ENCODE data around the gene LTV1. TPM values are rescaled to one million over a fixed set of nuclear protein-coding genes. Genes with fewer than 3 reads are reported as not detected.

The LTV1 gene
- total and polyA plus RNA-seq, 2 of the 4 experiments (the other 2 are of a cell fraction), result 11.1 to 19.0 TPM

DNA sequence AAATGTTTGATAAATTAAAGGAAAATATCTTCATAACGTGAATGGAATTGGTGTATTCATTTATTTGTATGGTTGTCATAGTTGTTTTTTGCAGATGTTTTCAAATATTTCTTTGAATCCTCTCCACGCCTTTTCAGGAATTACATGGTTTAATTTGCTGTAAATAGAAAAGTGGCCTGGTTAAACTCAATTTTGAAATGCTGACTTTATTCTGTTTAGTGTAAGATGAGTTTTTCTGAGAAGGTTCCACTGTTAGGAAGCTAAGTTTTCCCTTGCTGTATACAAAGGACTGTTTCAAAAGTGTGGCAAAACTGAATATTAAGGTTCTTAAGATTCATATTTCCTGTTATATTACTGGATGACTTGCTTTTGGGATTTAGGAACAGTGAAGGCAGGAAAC lies 20.6 kb downstream of the LTV1 start:
- ATAC-seq (ENCODE audit: low read depth), result no peak

More for the DNA sequence above, 20.6 kb downstream of the LTV1 start:
- intact Hi-C loops (cut with micrococcal nuclease) (no loop called here), dilution Hi-C loops (cut with HindIII; ENCODE audit: low sequenced_read_pairs, unreplicated experiment) (no loop called here), in situ Hi-C loops (cut with MboI; ENCODE audit: low sequenced_read_pairs) (no loop called here)
- Histone ChIP-seq H3K9ac (ENCODE audit: low read depth, low read length) (no peak overlapping the region), H2AK9ac (replicated peaks; ENCODE audit: low read depth, low read length, poor library complexity) (no peak overlapping the region), H2AFZ (replicated peaks; ENCODE audit: low read length, poor library complexity) (no peak overlapping the region), H2AK5ac (ENCODE audit: low read depth, low read length) (no peak overlapping the region), H2BK20ac (ENCODE audit: low read depth, low read length) (no peak overlapping the region), H3K27ac (ENCODE audit: insufficient read depth, low read length) (no peak overlapping the region), H3K18ac (ENCODE audit: low read depth, low read length) (no peak overlapping the region), H3K4me3 (ENCODE audit: insufficient read depth, low read depth, low read length) (no peak overlapping the region), H3K27me3 (ENCODE audit: control insufficient read depth, insufficient read depth, low read length) (no peaks in the 10 kb centered on the region), H2BK15ac (ENCODE audit: low read depth, low read length) (no peak overlapping the region), H4K91ac (ENCODE audit: insufficient read depth, low read depth, low read length) (no peak overlapping the region), H3K4ac (ENCODE audit: low read depth, low read length) (no peak overlapping the region), H2BK5ac (ENCODE audit: low read depth, low read length, poor library complexity, severe bottlenecking) (peak overlapping the region; percentile 54), H2BK120ac (ENCODE audit: low read depth, low read length) (no peak overlapping the region), H4K5ac (ENCODE audit: low read depth, low read length) (no peak overlapping the region), H4K20me1 (ENCODE audit: insufficient read depth, low read length) (0 out of 2 replicates have a peak, but pooled peaks cover 2% of the 10 kb centered on the region), H3K9me3 (ENCODE audit: control insufficient read depth, insufficient read depth, low read length) (no peaks in the 10 kb centered on the region), H3K14ac (replicated peaks; ENCODE audit: low read depth, low read length) (no peak overlapping the region), H3K4me2 (ENCODE audit: low read depth, low read length) (no peak overlapping the region), H3K4me1 (ENCODE audit: control insufficient read depth, insufficient read depth, low read length) (no peaks in the 10 kb centered on the region; the same call in 1 of the 2 replicates), H3K56ac (ENCODE audit: extremely low read depth, insufficient read depth, low read length) (no peak overlapping the region), H3K36me3 (ENCODE audit: control insufficient read depth, insufficient read depth, low read length) (peaks cover 21% of the 10 kb centered on the region), H4K8ac (ENCODE audit: low read depth in 2 of 2, low read length in 2 of 2) (no peak overlapping the region), H3K9me1 (ENCODE audit: insufficient read depth, low read length) (peaks cover 4% of the 10 kb centered on the region; the same call in 1 of the 2 replicates), H3K23ac (ENCODE audit: low read depth, low read length) (no peak overlapping the region), H3K79me1 (ENCODE audit: low read depth in 1 of 2, low read length in 2 of 2) (no peaks in the 10 kb centered on the region)
- DNase-seq, result no peak
- ChIA-PET CTCF (interaction anchor here (0.6 to 1.2 kb wide), 2 partner anchors 20 to 167 kb away, joined by 3 read pairs; partner anchors contain the start of gene LTV1), POLR2A (ENCODE audit: unreplicated experiment) (no interaction called here)
- no TSS peak for BruUV-seq (replicated peaks)
- TF ChIP-seq RFX5 (IDR thresholded peaks at IDR 0.05; ENCODE audit: low read depth, low read length), result no peak
- no peak for TF ChIP-seq CEBPB (IDR thresholded peaks at IDR 0.05; ENCODE audit: low read depth, low read length)
- no peak for TF ChIP-seq SMC3 (IDR thresholded peaks at IDR 0.05; ENCODE audit: low read depth, low read length)
- no peak for TF ChIP-seq BHLHE40 (IDR thresholded peaks at IDR 0.05; ENCODE audit: low read depth, low read length)
- TF ChIP-seq RCOR1 (IDR thresholded peaks at IDR 0.05; ENCODE audit: insufficient replicate concordance, low read length), result no peak
- TF ChIP-seq POLR2A (IDR thresholded peaks at IDR 0.05; ENCODE audit: low read depth, low read length), result no peak
- TF ChIP-seq MXI1 (IDR thresholded peaks at IDR 0.05; ENCODE audit: borderline replicate concordance, low read depth, low read length), result no peak
- TF ChIP-seq, protein P1, sequence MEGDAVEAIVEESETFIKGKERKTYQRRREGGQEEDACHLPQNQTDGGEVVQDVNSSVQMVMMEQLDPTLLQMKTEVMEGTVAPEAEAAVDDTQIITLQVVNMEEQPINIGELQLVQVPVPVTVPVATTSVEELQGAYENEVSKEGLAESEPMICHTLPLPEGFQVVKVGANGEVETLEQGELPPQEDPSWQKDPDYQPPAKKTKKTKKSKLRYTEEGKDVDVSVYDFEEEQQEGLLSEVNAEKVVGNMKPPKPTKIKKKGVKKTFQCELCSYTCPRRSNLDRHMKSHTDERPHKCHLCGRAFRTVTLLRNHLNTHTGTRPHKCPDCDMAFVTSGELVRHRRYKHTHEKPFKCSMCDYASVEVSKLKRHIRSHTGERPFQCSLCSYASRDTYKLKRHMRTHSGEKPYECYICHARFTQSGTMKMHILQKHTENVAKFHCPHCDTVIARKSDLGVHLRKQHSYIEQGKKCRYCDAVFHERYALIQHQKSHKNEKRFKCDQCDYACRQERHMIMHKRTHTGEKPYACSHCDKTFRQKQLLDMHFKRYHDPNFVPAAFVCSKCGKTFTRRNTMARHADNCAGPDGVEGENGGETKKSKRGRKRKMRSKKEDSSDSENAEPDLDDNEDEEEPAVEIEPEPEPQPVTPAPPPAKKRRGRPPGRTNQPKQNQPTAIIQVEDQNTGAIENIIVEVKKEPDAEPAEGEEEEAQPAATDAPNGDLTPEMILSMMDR (conservative IDR thresholded peaks at IDR 0.05; ENCODE audit: low read depth, low read length), result no peak
- TF ChIP-seq MAZ (IDR thresholded peaks at IDR 0.05; ENCODE audit: borderline replicate concordance, low read depth, low read length), result no peak
- no peak for TF ChIP-seq CHD1 (IDR thresholded peaks at IDR 0.05; ENCODE audit: low read depth, low read length)
- TF ChIP-seq, protein P2, sequence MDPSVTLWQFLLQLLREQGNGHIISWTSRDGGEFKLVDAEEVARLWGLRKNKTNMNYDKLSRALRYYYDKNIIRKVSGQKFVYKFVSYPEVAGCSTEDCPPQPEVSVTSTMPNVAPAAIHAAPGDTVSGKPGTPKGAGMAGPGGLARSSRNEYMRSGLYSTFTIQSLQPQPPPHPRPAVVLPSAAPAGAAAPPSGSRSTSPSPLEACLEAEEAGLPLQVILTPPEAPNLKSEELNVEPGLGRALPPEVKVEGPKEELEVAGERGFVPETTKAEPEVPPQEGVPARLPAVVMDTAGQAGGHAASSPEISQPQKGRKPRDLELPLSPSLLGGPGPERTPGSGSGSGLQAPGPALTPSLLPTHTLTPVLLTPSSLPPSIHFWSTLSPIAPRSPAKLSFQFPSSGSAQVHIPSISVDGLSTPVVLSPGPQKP (IDR thresholded peaks at IDR 0.05; ENCODE audit: borderline replicate concordance, low read depth, low read length), result no peak
- no peak for TF ChIP-seq MAFK (IDR thresholded peaks at IDR 0.05; ENCODE audit: low read depth, low read length)
- TF ChIP-seq, protein P3, sequence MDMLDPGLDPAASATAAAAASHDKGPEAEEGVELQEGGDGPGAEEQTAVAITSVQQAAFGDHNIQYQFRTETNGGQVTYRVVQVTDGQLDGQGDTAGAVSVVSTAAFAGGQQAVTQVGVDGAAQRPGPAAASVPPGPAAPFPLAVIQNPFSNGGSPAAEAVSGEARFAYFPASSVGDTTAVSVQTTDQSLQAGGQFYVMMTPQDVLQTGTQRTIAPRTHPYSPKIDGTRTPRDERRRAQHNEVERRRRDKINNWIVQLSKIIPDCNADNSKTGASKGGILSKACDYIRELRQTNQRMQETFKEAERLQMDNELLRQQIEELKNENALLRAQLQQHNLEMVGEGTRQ (IDR thresholded peaks at IDR 0.05; ENCODE audit: low read depth, low read length), result no peak
- TF ChIP-seq FOS (IDR thresholded peaks at IDR 0.05; ENCODE audit: low read depth, low read length), result no peak
- TF ChIP-seq RAD21 (IDR thresholded peaks at IDR 0.05; ENCODE audit: low read length), result no peak
- no peak for TF ChIP-seq NFE2L2 (IDR thresholded peaks at IDR 0.05; ENCODE audit: low read depth, low read length)
- WGBS, 2 experiments (ENCODE audit: extremely low coverage in 2 of 2, insufficient read length in 1 of 2), result 100% methylated on average over 1 of the region's 2 CpGs; no CpG with 5 or more reads in 1 of the 2 experiments

Data from IMR-90 (cell line).